A549 treated with GW870086 at 1 μM for 4 hours (cell line): Measurements from ENCODE around the gene UBE2N. TPM values are rescaled to one million over a fixed set of nuclear protein-coding genes. Genes with fewer than 3 reads are reported as not detected.

ENCODE experiments used
- total RNA-seq: library from RNA; stranded (reverse); fragments of 200-300 nt; extraction: Qiagen RNA extraction; gene quantifications from 5 replicates; pipeline ENCODE4 v1.2.3, GENCODE V29; 2022; ENCODE audit warnings: low read depth

The UBE2N gene
- total RNA-seq = 147 to 186 TPM (median 163 TPM) in 5 replicates

DNA sequence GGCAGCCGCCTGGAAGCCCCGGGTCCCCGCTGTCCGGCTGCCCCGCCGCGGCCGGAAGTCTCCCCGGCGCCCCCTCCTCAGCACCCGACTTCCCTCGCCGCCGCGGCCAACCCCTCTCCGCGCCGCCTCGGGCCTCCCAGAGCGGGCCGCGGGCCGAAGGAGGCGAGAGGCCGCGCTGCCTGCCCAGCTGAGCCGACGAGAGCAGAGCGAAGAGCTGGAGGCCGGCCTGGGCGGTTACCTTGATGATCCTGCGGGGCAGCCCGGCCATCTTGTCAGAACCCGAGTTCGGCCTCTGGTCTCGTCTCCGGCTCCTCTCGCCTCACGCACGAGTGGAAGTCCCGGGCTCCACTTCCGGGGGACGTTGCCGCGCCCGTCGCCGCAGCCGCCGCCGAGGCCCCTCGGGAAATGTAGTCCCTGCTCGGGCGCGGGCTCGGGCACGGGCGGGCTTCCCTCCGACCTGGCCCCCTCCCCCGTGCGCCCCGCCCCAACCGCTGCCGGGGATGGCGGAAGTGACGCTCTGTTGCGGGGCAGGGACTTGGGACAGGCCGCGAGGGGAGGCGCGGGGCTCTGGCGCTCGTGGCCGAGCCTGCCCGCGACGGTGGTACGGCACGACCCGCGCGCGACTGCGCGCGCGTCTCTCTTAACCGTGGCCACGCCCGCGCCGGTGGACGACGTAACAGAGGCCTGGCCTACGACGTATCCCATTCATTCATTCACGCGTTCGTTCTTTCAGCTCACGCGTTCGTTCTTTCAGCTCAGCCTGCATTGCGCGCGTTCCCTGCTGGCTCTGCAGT lies at the start of gene UBE2N:
TSS of gene UBE2N (minus strand) at position 331 of the 794 bp plus-strand sequence. CDS start at position 268, 63 bp downstream.

DNA sequence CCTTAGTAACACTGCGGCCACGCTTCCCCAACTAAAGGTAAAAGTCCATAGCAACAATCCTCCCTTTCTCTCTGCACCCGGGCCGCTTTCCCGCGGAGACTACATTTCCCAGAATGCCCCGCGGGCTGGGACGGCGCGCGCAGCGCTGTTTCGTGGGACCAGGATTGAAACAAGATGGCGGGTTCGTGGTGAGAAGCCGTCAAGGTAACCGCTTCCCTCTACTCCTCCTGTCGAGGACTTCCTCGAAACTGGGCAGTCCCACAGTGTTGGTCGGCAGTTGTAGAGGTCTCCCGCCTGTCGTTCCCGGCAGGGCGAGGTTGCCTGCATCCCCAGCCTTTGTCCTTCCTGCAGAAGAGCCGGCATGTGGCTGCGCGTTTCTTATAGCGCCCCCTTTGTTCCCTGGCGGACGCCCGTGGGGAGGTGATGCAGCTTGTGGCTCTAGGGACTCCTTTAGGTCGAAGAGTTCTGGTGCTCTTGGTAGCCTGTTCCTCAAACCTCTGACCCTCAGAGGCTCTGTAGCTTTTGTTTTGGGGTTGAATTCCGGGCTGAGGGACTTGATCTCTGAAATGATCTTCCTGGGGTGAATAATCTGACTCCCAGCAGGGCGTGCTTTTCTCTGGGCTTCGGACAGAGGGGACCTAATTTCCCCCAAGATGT lies 25.7 kb upstream of the UBE2N start, which contains the start of gene MRPL42:
TSS of gene MRPL42 (plus strand) at position 164 of the 657 bp plus-strand sequence. CDS start 1,772 bp downstream, outside the sequence.

DNA sequence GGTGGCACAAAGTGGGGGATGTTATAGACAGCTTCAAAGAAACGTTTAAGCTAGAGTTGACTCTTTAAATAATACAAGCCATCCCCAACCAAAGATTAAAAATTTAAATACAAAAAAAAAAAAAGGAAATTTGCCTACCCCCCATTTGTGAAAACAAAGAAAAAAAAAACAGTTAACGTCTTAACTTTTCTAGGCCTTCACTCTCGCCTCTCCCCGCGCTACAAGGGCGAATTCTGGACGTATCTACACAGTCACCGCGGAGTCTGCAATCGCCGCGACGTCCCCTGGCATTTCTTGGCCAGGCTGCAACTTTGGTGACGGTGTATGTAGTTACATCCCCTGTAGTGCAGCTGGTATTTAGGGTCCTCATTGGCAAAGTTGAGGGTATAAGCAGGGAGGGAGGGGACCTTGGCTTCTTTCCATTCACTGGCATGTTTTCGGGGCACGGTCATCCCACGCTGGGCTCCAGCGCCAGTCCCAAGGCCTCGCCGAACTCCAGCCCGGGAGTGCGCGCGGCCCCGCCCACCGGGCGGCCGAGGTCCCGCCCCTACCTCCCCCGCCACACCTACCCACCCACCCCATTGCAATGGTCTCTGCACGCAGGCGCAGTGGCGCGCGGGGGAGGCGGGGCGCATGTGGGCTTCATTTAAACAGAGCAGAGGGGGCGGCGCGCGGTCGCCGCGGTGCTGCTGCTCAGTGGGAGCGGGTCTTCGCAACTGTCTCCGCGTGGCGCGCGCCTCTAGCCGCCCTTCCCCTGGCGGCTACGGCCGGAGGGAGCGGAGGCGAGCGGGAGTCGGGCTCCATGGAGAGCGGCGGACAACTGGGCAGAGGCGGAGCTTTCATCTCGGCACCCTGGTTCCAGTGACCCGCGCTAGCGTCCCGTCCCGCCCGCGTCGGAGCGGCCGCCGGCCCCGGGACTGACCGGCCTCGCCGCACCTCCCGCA lies 64.2 kb downstream of the UBE2N start, which contains the start of gene NUDT4:
TSS of gene NUDT4 (plus strand) at position 674 of the 944 bp plus-strand sequence. CDS start 398 bp downstream, outside the sequence.

Other genes with a start within 250 kb of the UBE2N start
- gene NUDT4, start 64.0 kb downstream of the UBE2N start, total RNA-seq = 24.0 to 33.3 TPM (median 30.1 TPM) in 5 replicates
- 47.4 to 55.8 TPM (median 50.2 TPM) in 5 replicates for gene MRPL42, start 25.6 kb upstream of the UBE2N start, total RNA-seq
- 15.9 to 19.2 TPM (median 17.9 TPM) in 5 replicates for gene SOCS2, start 130.7 kb upstream of the UBE2N start, total RNA-seq
- gene CRADD, start 235.4 kb upstream of the UBE2N start, total RNA-seq = 9.0 to 13.8 TPM (median 10.9 TPM) in 5 replicates